ENCODE results near the gene TMEM271.

DNA sequence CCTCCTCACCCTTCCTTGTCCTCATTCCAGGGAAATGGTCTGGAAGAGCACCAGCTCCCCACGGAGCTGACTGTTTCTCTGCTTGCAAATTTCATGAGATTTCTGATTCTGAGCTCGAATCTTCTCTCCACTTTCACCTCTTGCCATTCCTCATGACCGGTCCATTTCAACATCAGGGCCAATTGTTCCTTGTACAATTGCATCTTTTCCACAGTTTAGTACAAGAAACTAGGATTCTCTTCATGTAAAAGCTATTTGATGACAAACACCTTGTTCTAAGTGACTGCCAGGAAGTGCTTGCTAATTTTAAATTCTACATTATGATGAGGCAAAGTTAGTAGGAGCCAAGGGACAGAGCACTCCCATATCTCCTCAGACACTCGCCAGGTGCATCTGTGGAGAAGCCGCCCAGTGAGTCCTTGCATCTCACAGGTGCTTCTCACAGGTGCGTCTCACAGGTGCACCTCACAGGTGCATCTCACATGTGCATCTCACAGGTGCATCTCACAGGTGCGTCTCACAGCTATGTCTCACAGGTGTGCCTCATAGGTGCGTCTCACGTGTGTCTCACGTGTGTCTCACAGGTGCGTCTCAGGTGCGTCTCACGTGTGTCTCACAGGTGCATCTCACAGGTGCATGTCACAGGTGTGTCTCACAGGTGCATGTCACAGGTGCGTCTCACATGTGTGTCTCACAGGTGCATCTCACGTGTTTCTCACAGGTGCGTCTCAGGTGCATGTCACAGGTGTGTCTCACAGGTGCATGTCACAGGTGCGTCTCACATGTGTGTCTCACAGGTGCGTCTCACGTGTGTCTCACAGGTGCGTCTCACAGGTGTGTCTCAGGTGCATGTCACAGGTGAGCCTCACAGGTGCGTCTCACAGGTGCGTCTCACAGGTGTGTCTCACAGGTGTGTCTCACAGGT lies 46.2 kb upstream of the TMEM271 start:
- TF ChIP-seq, protein P1, sequence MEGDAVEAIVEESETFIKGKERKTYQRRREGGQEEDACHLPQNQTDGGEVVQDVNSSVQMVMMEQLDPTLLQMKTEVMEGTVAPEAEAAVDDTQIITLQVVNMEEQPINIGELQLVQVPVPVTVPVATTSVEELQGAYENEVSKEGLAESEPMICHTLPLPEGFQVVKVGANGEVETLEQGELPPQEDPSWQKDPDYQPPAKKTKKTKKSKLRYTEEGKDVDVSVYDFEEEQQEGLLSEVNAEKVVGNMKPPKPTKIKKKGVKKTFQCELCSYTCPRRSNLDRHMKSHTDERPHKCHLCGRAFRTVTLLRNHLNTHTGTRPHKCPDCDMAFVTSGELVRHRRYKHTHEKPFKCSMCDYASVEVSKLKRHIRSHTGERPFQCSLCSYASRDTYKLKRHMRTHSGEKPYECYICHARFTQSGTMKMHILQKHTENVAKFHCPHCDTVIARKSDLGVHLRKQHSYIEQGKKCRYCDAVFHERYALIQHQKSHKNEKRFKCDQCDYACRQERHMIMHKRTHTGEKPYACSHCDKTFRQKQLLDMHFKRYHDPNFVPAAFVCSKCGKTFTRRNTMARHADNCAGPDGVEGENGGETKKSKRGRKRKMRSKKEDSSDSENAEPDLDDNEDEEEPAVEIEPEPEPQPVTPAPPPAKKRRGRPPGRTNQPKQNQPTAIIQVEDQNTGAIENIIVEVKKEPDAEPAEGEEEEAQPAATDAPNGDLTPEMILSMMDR (IDR thresholded peaks at IDR 0.05), result no peak
- TF ChIP-seq EZH2 (IDR thresholded peaks at IDR 0.05), result no peak
- no peak for TF ChIP-seq EZH2phosphoT487 (IDR thresholded peaks at IDR 0.05)

Data from neural progenitor cell (in vitro differentiated cells).